Measurements from ENCODE around the gene SPOCK1. TPM values are rescaled to one million over a fixed set of nuclear protein-coding genes. Genes with fewer than 3 reads are reported as not detected.
"Not testable (repeated sequence)": the region's sequence is repeated elsewhere in the genome, so short reads cannot be mapped to it uniquely, and the experiment has no call there.

Gene SPOCK1
- total RNA-seq, 1 donor: 54.8 TPM

GRCh38 chr5:137234973-137235943 is 263.9 kb downstream of the SPOCK1 start:
- H3K4me3 ChIP-seq (ENCODE audit: low read depth, low read length): no peak overlapping the region
- DNase-seq (ENCODE audit: low read depth): no peak
- TF ChIP-seq CTCF (IDR thresholded peaks at IDR 0.05; ENCODE audit: insufficient read depth, low read depth, low read length): no peak

- no peak for TF ChIP-seq CTCF (IDR thresholded peaks at IDR 0.05; ENCODE audit: insufficient read depth, low read depth, low read length)
- H3K4me3 ChIP-seq (ENCODE audit: low read depth, low read length): no peak overlapping the region
- no peak for DNase-seq (ENCODE audit: low read depth)
Observed at GRCh38 chr5:137233726-137234125, 265.4 kb downstream of the SPOCK1 start.

- DNase-seq (ENCODE audit: low read depth); H3K4me3 ChIP-seq (ENCODE audit: low read depth, low read length): not testable (repeated sequence)
Observed at GRCh38 chr5:137233304-137233703, 265.8 kb downstream of the SPOCK1 start.

GRCh38 chr5:137231540-137231939 is 267.6 kb downstream of the SPOCK1 start:
- TF ChIP-seq CTCF (IDR thresholded peaks at IDR 0.05; ENCODE audit: insufficient read depth, low read depth, low read length): no peak
- DNase-seq (ENCODE audit: low read depth): no peak
- no peak overlapping the region for H3K4me3 ChIP-seq (ENCODE audit: low read depth, low read length)

GRCh38 chr5:137228816-137229215 is 270.3 kb downstream of the SPOCK1 start:
- no peak for TF ChIP-seq CTCF (IDR thresholded peaks at IDR 0.05; ENCODE audit: insufficient read depth, low read depth, low read length)
- no peak overlapping the region for H3K4me3 ChIP-seq (ENCODE audit: low read depth, low read length)
- DNase-seq (ENCODE audit: low read depth): no peak

GRCh38 chr5:137226081-137226480 is 273.0 kb downstream of the SPOCK1 start:
- DNase-seq (ENCODE audit: low read depth): no peak
- no peak overlapping the region for H3K4me3 ChIP-seq (ENCODE audit: low read depth, low read length)
- no peak for TF ChIP-seq CTCF (IDR thresholded peaks at IDR 0.05; ENCODE audit: insufficient read depth, low read depth, low read length)

GRCh38 chr5:137223324-137224295 is 275.5 kb downstream of the SPOCK1 start:
- no peak for TF ChIP-seq CTCF (IDR thresholded peaks at IDR 0.05; ENCODE audit: insufficient read depth, low read depth, low read length)
- no peak for DNase-seq (ENCODE audit: low read depth)
- H3K4me3 ChIP-seq (ENCODE audit: low read depth, low read length): no peak overlapping the region

Data from fibroblast of villous mesenchyme (primary cell).